GM18502 (cell line): Measurements from ENCODE around the gene PCCA.

Source experiments
- ATAC-seq: cut with Tn5 transposase; IDR thresholded peaks from one replicate; pipeline ENCODE4 v1.9.1; 2021; ENCODE audit warnings: mild to moderate bottlenecking; ENCODE audit not compliant: unreplicated experiment, poor library complexity

The PCCA gene

GRCh38 chr13:100483841-100484381, 395.0 kb downstream of the PCCA start:
- no peak for ATAC-seq

- ATAC-seq = no peak
These were observed 395.8 kb downstream of the PCCA start for GRCh38 chr13:100484702-100485101.

GRCh38 chr13:100485265-100485664, 396.4 kb downstream of the PCCA start:
- no peak for ATAC-seq

GRCh38 chr13:100490692-100491091, 401.8 kb downstream of the PCCA start:
- no peak for ATAC-seq

- no peak for ATAC-seq
These were observed 402.4 kb downstream of the PCCA start for GRCh38 chr13:100491164-100491842.

- ATAC-seq = no peak
These were observed 404.5 kb downstream of the PCCA start for GRCh38 chr13:100493418-100493817.

GRCh38 chr13:100495455-100495854, 406.6 kb downstream of the PCCA start:
- no peak for ATAC-seq

GRCh38 chr13:100497389-100497788, 408.5 kb downstream of the PCCA start:
- ATAC-seq = no peak

GRCh38 chr13:100502446-100502845, 413.6 kb downstream of the PCCA start:
- ATAC-seq = no peak

GRCh38 chr13:100503622-100504021, 414.7 kb downstream of the PCCA start:
- no peak for ATAC-seq

GRCh38 chr13:100506154-100506553, 417.3 kb downstream of the PCCA start:
- peak; percentile 72 for ATAC-seq

GRCh38 chr13:100506600-100507422, 417.9 kb downstream of the PCCA start:
- ATAC-seq = peak; percentile 56

GRCh38 chr13:100508455-100508854, 419.6 kb downstream of the PCCA start:
- ATAC-seq = no peak

- ATAC-seq = no peak
These were observed 420.1 kb downstream of the PCCA start for GRCh38 chr13:100508996-100509395.

GRCh38 chr13:100510208-100510957, 421.5 kb downstream of the PCCA start:
- ATAC-seq = no peak

- ATAC-seq = no peak
These were observed 422.6 kb downstream of the PCCA start for GRCh38 chr13:100511466-100511865.

GRCh38 chr13:100512422-100512821, 423.5 kb downstream of the PCCA start:
- no peak for ATAC-seq

GRCh38 chr13:100513171-100513570, 424.3 kb downstream of the PCCA start:
- no peak for ATAC-seq

- ATAC-seq = no peak
These were observed 425.2 kb downstream of the PCCA start for GRCh38 chr13:100513987-100514670.

GRCh38 chr13:100514788-100515409, 426.0 kb downstream of the PCCA start:
- peak; percentile 98 for ATAC-seq
